K562 (cell line): ENCODE data around the gene SHISA6.

Experiments used
- CHD4 ChIP-seq: fragments of 200-600 bp; sonication (generic); IDR thresholded peaks from 3 replicates; pipeline ENCODE4 v1.6.1; 2012; ENCODE audit warnings: low read depth, mild to moderate bottlenecking, mixed read lengths, low read length, inconsistent platforms; ENCODE audit not compliant: insufficient read depth, insufficient replicate concordance, poor library complexity, severe bottlenecking
- CTCF ChIP-seq, 3 experiments: IDR thresholded peaks in 2 of 3; conservative IDR thresholded peaks in 1 of 3; 2 replicates each; pipeline ENCODE4 v1.5.1; 2011 to 2012; ENCODE audit warnings: low read length in 3 of 3, mild to moderate bottlenecking in 3 of 3, control low read depth in 2 of 3, improper control_type of control experiment in 1 of 3, inconsistent platforms in 1 of 3, low read depth in 1 of 3, mixed read lengths in 1 of 3, moderate library complexity in 1 of 3; ENCODE audit not compliant: insufficient read depth in 2 of 3
- MTA3 ChIP-seq: fragments of 450-650 bp; formaldehyde crosslinking; IDR thresholded peaks from 2 replicates; pipeline ENCODE4 v1.6.1; 2017; ENCODE audit warnings: mild to moderate bottlenecking, borderline replicate concordance
- NCOR1 ChIP-seq: fragments of 450-650 bp; IDR thresholded peaks from 2 replicates; pipeline ENCODE4 v1.6.1; 2016; ENCODE audit warnings: mild to moderate bottlenecking, moderate library complexity
- POLR2A ChIP-seq: fragments of 450-650 bp; conservative IDR thresholded peaks from 2 replicates; pipeline ENCODE4 v1.6.1; 2016
- POLR2AphosphoS2 ChIP-seq: IDR thresholded peaks from 2 replicates; pipeline ENCODE4 v1.6.1; 2012; ENCODE audit warnings: low read length, improper control_type of control experiment
- POLR2AphosphoS5 ChIP-seq: IDR thresholded peaks from 2 replicates; pipeline ENCODE4 v1.6.1; 2011; ENCODE audit warnings: mild to moderate bottlenecking, low read depth, low read length, moderate library complexity; ENCODE audit not compliant: control insufficient read depth, insufficient read depth
- PURB ChIP-seq: sonication (generic); formaldehyde crosslinking; IDR thresholded peaks from 2 replicates; pipeline ENCODE4 v1.9.0; 2021; ENCODE audit warnings: low read depth, mild to moderate bottlenecking, missing genetic modification reagents
- RCOR1 ChIP-seq, 2 experiments: IDR thresholded peaks; 2 replicates each; pipeline ENCODE4 v1.6.1; 2012; ENCODE audit warnings: low read depth in 2 of 2, low read length in 2 of 2, borderline replicate concordance in 1 of 2, improper control_type of control experiment in 1 of 2
- SREBF2 ChIP-seq: sonication (generic); formaldehyde crosslinking; IDR thresholded peaks from 2 replicates; pipeline ENCODE4 v1.4.0; 2020; ENCODE audit warnings: mild to moderate bottlenecking, missing genetic modification reagents
- ZNF431 ChIP-seq: sonication (generic); formaldehyde crosslinking; IDR thresholded peaks from 2 replicates; pipeline ENCODE4 v1.8.0; 2022; ENCODE audit warnings: mild to moderate bottlenecking, missing genetic modification reagents

DNA sequence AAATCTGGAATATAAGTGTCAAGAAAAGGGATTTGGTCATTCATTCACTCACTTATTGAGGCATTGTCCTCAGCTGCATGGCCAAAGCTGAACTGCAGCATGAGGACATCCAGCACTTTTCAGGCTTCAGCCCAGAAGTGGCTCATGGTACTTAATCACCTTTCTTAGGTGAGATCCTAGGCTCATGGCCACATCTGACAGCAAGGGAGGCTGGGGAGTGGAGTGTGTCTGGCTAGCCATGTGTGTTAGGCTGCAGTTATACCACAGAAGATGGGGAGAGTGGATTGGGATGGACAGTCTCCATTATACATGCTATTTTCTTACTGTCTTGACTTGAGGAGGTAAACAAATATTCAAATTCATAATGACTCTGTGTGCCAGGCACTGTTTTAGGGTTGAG lies 68.8 kb downstream of the SHISA6 start:
- TF ChIP-seq POLR2AphosphoS5 = no peak
- no peak for TF ChIP-seq CHD4
- no peak for TF ChIP-seq CTCF (IDR thresholded peaks at IDR 0.05 in 2 of 3, conservative IDR thresholded peaks at IDR 0.05 in 1 of 3; ENCODE audit: insufficient read depth in 2 of 3, low read depth in 1 of 3, low read length in 3 of 3)
- TF ChIP-seq MTA3 = no peak
- TF ChIP-seq RCOR1 (IDR thresholded peaks at IDR 0.05; ENCODE audit: borderline replicate concordance in 1 of 2, low read depth in 2 of 2, low read length in 2 of 2) = no peak
- no peak for TF ChIP-seq SREBF2
- no peak for TF ChIP-seq NCOR1
- no peak for TF ChIP-seq POLR2AphosphoS2
- no peak for TF ChIP-seq PURB (CRISPR knock-in tag)
- TF ChIP-seq POLR2A = no peak
- no peak for TF ChIP-seq ZNF431 (CRISPR knock-in tag)
